AG04450 (cell line): ENCODE data around the gene MS4A1. TPM values are rescaled to one million over a fixed set of nuclear protein-coding genes. Genes with fewer than 3 reads are reported as not detected.

Source experiments
- CTCF ChIA-PET: fragments of 300-600, 350-600 bp; formaldehyde crosslinking; extraction: SDS; loops from one replicate; lab custom pipeline; 2022; ENCODE audit warnings: antibody characterized with exemption, inconsistent platforms; lab: Charles Lee
- POLR2A ChIA-PET: fragments of 350-600 bp; formaldehyde crosslinking; extraction: SDS; loops from one replicate; lab custom pipeline; 2021; ENCODE audit warnings: antibody characterized with exemption, inconsistent platforms; lab: Yijun Ruan, JAX
- DNase-seq: peaks from one replicate; pipeline ENCODE4 v3.0.0-alpha.2; 2011; ENCODE audit warnings: low read depth, low spot score
- H3K27ac ChIP-seq: one replicate; pipeline ENCODE4 v1.5.1; 2012; ENCODE audit warnings: low read depth, low read length, control low read depth
- H3K27me3 ChIP-seq: one replicate; pipeline ENCODE4 v1.6.0; 2012; ENCODE audit warnings: low read length; ENCODE audit not compliant: control insufficient read depth, insufficient read depth
- H3K4me3 ChIP-seq: 2 replicates; pipeline ENCODE4 v1.5.1; 2011; ENCODE audit warnings: mild to moderate bottlenecking, low read depth, low read length, control low read depth
- H3K9me3 ChIP-seq: 2 replicates; pipeline ENCODE4 v1.5.1; 2012; ENCODE audit warnings: low read length; ENCODE audit not compliant: control insufficient read depth, insufficient read depth
- polyA minus RNA-seq: library from RNA; depleted of rRNA, polyadenylated mRNA; stranded (reverse); fragments of >200 nt; gene quantifications from 2 replicates; pipeline ENCODE4 v1.2.3, GENCODE V29; 2011; rRNA and poly(A)+ RNA removed
- polyA plus RNA-seq: library from polyadenylated mRNA; depleted of rRNA; stranded (reverse); fragments of >200 nt; gene quantifications from 2 replicates; pipeline ENCODE4 v1.2.3, GENCODE V29; 2011; rRNA removed
- TF ChIP-seq, protein P1 (sequence below): IDR thresholded peaks from 2 replicates; pipeline ENCODE4 v1.5.1; 2011; ENCODE audit warnings: low read depth, low read length, control low read depth, inconsistent platforms

Gene MS4A1
- polyA plus RNA-seq (not detected in 2 replicates), polyA minus RNA-seq (not detected in 2 replicates)

DNA sequence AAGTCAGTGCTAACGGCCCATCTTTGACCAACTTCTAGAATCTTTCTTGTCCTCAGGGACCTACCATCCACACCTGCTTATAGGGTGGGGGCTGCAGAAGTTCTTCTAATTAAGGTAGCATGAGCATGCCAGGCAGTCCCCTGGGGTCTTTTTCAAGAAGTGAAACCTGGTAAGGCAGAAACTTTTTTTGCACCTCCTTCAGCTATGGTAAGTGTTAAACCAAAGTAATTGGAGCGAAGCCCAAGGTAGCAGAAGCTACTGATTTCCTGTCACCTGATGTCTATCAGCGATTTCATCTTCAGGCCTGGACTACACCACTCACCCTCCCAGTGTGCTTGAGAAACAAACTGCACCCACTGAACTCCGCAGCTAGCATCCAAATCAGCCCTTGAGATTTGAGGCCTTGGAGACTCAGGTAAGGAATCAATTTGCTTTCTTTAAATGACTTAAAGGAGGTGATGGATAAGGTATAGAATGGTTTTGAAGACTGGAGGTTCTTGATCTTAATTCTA is at the start of gene MS4A1:
Gene MS4A1, plus strand, starts transcription at position 317 of the 512 bp plus-strand sequence. CDS start 6,528 bp downstream, outside the sequence.
- Histone ChIP-seq H3K27me3 (peaks cover 2% of the 10 kb centered on the region), H3K9me3 (peaks cover 11% of the 10 kb centered on the region), H3K27ac (no peak within 1 kb of the TSS), H3K4me3 (no peak within 1 kb of the TSS)
- ChIA-PET POLR2A (no interaction called here), CTCF (no interaction called here)
- no peak for DNase-seq
- TF ChIP-seq, protein P1, sequence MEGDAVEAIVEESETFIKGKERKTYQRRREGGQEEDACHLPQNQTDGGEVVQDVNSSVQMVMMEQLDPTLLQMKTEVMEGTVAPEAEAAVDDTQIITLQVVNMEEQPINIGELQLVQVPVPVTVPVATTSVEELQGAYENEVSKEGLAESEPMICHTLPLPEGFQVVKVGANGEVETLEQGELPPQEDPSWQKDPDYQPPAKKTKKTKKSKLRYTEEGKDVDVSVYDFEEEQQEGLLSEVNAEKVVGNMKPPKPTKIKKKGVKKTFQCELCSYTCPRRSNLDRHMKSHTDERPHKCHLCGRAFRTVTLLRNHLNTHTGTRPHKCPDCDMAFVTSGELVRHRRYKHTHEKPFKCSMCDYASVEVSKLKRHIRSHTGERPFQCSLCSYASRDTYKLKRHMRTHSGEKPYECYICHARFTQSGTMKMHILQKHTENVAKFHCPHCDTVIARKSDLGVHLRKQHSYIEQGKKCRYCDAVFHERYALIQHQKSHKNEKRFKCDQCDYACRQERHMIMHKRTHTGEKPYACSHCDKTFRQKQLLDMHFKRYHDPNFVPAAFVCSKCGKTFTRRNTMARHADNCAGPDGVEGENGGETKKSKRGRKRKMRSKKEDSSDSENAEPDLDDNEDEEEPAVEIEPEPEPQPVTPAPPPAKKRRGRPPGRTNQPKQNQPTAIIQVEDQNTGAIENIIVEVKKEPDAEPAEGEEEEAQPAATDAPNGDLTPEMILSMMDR: no peak

DNA sequence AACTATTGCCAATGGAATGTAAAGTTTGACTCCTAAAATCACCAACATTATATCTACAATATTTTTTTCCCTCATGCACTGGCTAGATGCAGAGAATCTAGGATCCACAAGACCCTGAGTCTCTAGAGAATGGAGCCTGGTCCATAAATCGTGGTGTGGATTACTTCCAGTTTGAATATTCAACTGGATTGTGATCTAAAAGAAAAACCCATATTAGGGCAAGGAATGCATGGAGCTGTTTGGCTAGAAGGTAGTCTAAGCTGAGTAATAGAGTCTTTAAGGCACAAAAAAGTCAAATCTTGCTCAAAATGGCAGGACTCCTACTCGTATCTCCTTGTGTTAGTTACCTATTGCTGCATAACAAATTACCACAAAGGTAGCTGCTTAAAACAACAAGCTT is 35.6 kb upstream of the MS4A1 start:
- H3K27me3 ChIP-seq: no peaks in the 10 kb centered on the region
- H3K27ac ChIP-seq: no peak overlapping the region
- no peak for DNase-seq
- TF ChIP-seq, protein P1: no peak
- ChIA-PET CTCF (no interaction called here), POLR2A (no interaction called here)
- H3K4me3 ChIP-seq: no peak overlapping the region
- H3K9me3 ChIP-seq: peaks cover 7% of the 10 kb centered on the region; the same call in 1 of the 2 replicates

DNA sequence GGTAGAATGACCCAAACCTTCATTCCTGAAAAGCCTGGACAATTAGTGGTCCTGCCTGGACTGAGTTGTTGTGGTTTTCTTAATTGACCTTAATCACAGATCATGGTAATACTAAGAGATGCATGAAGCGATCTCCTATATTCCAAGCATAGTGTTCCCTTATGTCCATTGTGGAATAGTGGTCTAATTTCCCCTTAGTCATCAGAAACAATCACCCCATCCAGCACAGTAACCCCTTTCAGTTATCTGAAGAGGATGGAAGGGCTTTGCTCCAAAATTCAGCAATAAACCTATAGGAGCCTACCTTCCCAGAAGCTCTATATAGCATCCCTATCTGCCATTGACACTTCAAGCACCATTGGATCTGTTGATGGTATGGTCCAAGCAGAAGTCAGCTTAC is 33.0 kb upstream of the MS4A1 start:
- ChIA-PET CTCF (no interaction called here), POLR2A (no interaction called here)
- no peaks in the 10 kb centered on the region for H3K9me3 ChIP-seq
- TF ChIP-seq, protein P1: no peak
- no peak for DNase-seq
- H3K4me3 ChIP-seq: no peak overlapping the region
- H3K27me3 ChIP-seq: no peaks in the 10 kb centered on the region
- H3K27ac ChIP-seq: no peak overlapping the region

DNA sequence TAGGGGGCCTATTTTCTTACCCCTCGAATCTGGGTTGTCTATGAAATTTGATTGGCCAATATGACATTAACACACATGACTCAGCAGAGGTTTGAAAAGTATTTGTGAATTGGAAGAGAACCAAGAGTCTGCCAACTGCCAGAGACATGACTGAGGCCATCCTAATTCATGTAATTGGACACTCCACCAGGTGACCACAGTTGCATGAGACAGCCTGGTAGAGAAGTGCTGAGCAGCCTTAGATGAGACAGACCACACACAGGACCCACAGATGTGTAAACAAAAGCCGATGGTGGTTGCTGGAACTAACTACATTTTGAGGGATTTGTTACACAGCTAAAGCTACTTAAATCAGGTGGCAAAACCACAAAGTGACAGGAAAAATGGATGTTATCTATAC is 27.1 kb upstream of the MS4A1 start:
- CTCF ChIA-PET: no interaction called here
- H3K27ac ChIP-seq: no peak overlapping the region

DNA sequence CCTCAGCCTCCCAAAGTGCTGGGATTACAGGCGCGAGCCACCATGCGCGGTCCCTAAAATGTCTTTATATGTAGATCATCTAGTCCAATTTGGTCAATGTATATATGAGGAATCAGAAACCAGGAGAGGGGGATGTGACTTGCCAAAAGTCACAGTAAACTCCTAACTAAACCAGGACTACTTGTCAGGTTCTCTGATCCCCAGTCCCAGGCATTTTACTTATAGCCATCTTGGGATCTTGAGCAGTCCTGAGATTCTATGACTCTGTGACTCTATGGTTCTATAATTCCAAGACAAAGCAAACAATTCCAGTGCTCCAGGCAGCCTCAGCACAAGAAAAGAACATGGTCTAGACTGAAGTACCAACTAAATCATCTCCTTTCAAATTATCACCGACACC is 26.4 kb upstream of the MS4A1 start, which contains the start of gene MS4A5:
Gene MS4A5, plus strand, starts transcription at position 301 of the 400 bp plus-strand sequence. CDS start 103 bp downstream, outside the sequence.
- ChIA-PET POLR2A (no interaction called here), CTCF (no interaction called here)
- TF ChIP-seq, protein P1: no peak
- Histone ChIP-seq H3K9me3 (no peaks in the 10 kb centered on the region), H3K27ac (no peak within 1 kb of the TSS), H3K4me3 (no peak within 1 kb of the TSS), H3K27me3 (no peaks in the 10 kb centered on the region)
- no peak for DNase-seq

More for the DNA sequence above, 27.1 kb upstream of the MS4A1 start:
- H3K27me3 ChIP-seq: no peaks in the 10 kb centered on the region
- no peak overlapping the region for H3K4me3 ChIP-seq
- POLR2A ChIA-PET: no interaction called here
- TF ChIP-seq, protein P1: no peak
- DNase-seq: no peak
- no peaks in the 10 kb centered on the region for H3K9me3 ChIP-seq
